ENCODE data around the gene BTBD9.
"Not testable (repeated sequence)": the region's sequence is repeated elsewhere in the genome, so short reads cannot be mapped to it uniquely, and the experiment has no call there.

The BTBD9 gene

DNA sequence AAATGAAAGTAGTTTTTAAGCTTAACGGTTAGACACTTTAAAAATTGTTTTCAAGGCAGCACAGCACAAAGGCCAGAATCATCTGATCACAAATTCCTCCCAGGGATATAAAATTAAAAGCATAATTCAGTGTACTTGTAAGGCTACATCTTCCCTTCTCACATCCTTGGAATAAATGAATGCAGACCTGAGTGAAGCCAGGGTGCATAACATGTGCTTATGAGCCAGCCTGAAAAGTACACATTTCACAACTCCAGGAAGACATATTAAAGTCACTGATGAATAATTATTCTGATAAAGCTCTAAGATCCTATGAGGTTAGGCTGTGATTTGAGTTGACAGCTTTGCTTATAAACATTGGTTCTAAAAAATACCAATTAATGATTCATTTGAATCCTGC lies 163.6 kb downstream of the BTBD9 start:
- DNase-seq: no peak

DNA sequence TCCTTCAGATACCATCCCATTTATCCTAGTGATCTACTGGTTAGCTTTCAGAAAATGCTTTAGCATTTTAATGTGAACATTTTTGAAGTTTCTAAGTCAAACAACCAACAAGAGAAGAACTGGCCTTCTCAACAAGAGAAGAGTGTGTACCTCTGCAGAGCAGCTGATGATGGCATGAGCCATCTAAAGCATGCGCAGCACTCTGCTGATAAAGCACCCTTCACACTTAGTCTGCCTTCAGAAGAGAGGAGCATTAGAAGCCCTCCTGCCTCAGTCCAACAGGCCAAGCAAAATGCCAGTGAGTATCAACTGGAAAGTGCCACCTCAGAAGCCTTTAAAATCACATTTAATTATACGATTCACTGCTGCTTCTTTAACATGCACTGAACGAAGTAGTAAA lies 169.2 kb downstream of the BTBD9 start:
- DNase-seq: no peak

DNA sequence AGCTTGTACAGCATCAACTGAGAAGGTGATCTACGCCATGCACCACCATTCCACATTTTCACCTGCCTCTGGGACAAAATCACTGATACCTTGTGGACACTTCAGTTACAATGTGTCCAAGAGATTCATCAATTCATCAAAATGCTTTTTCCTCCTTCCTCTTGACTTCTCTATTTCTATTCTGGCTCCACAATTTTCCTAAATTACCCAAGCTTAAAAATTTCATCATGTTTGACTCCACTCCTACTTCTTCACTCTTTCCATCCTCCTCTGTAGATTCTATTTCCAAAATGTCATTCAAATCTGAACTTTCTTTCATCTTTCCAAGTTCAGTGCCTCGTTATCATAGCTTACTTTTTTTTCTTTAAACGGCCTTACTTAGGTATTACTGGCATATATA lies 172.2 kb downstream of the BTBD9 start:
- no peak for DNase-seq

DNA sequence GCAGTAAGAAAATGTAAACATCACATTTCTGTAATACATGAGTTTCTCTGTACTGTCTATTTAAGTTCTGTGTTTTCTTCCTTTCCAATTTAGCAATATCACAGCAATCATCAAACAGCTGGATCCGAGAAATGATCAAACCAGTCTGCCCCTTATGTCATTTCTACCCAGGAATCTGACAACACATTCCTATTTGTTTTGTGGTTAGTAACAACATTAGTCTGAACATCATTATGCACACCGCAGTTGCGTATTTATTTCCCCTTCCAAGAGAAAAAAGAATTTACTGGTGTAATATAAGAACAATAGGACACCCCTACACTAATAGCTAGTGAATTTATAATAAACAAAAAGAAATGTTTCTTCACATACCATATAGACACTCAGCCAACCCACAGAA lies 179.5 kb downstream of the BTBD9 start:
- no peak for DNase-seq

DNA sequence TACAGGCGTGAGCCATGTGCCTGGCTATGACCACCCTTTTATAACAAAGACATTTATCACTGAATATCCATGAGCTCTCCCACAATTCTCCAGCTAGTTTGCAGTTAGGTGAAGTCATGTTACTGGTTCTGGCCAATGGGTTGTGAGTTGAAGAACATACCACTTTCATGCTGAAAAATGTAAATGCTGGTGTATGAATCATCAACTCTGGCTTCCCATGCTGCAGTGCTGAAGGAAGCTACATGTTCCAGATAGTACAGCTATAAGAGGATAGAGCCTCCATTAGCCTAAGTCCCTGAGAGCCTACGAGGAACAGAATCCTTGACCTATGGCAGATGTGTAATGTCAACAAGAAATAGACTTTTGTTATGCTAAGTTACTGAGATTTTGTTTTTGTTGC lies 180.4 kb downstream of the BTBD9 start:
- no peak for DNase-seq

DNA sequence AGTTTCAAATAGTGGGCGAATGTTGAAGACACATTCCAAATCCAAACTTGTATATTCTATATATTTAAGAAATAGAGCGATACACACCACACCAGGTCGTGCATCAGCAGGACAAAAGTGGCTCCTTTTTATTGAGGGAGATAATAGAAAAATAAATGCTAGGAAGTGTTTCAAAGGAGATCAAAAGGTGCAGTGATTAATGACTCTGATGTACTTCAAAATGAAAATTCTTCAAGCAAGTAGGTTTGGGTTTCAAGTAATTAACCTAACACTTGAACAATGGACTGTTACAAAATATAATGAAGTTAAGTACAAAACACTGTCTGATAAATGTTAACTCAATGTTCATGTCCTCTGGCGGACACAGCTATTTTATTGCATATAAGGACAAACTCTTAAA lies 185.9 kb downstream of the BTBD9 start:
- no peak for DNase-seq

DNA sequence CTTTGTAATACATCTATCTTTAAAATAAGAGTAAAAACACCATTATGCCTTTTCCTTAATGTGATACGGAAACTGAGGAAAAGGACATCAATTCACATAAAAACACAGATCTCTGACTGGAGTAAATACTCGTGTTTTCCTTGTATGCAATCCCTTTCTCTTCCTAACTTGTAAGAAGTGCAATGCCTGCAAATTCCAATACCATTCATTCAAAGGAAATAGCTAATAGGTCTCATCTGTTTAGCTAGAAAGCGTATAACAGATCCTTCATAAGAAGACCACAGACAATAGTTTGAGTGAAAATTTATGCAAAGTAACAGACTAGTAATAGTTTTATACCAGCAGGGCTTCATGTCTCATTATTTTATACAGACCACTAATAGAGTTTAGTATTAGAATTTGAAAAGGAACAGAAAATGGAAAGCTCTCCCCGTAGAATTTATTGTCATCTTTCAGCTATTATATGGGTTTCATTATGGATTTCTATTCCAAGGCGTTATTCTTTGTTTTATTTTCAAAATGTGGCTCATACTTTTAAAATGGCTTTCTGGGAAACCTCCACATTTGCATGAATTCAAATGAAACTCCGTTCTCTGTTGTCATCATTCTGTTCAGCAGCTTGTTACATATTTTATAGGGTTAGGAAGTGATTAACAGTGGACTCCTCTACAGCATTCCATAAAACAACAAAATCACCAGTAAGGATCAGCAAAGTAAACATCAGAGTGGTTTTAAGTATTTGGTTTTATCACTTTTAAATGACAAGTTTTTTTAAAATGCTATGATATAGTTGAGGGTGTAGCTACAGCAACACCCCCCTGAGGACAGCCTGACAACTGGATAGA lies 186.7 kb downstream of the BTBD9 start:
- DNase-seq: no peak

DNA sequence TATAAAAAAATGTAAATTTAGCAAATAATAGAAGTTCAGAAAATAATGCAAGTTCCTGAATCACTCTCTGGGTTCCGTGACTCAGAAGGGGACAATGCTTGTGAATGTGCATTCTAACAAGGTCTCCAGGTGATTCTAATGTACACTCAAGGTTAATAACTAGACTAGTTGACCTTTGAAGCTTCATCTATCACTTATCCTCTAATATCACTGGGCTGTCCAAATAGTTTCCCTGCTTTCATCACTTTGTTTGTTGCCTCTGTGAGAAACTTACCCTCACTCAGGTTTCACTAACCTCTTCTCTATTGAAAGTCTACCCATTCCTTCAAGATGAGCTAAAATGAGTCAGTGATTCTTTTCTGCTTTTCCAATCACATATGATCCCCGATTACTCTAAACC lies 189.0 kb downstream of the BTBD9 start:
- no peak for DNase-seq

DNA sequence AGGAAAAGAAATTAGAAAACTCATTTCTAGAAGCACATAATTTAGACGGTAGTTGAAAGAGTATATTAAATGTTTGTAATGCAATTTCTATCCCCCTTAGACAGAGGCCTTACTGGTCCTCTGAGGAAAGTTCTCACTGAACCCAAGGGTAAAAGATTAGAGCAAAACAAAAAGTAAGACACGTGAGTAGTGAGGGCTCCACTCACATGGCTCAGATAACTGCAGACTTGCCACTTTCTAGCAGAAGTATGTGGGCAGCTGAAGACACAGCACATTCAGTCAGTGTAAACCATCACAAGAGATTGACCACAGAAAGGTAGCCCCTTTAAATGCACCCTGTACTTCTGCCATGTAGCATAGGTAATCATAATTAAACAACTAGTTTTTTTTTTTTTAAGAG lies 193.8 kb downstream of the BTBD9 start:
- no peak for DNase-seq

DNA sequence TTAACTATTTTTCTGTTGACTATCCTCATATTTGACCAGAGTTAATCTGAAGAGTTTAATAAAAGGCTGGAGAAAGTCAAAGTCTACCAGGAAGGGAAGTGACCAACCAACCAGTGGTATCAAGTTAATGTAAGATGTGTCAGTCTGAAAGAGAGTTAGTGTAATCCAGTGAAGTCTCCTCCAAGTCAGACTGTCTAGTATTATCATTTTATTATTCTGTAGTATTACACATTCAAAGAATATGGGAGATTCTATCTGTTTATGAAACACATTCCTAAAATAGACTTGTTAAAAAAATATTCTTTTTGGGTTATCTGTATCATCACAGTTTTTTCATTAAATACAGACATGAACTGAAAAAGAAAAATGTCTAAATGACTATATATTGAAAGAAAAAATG lies 194.4 kb downstream of the BTBD9 start:
- no peak for DNase-seq

DNA sequence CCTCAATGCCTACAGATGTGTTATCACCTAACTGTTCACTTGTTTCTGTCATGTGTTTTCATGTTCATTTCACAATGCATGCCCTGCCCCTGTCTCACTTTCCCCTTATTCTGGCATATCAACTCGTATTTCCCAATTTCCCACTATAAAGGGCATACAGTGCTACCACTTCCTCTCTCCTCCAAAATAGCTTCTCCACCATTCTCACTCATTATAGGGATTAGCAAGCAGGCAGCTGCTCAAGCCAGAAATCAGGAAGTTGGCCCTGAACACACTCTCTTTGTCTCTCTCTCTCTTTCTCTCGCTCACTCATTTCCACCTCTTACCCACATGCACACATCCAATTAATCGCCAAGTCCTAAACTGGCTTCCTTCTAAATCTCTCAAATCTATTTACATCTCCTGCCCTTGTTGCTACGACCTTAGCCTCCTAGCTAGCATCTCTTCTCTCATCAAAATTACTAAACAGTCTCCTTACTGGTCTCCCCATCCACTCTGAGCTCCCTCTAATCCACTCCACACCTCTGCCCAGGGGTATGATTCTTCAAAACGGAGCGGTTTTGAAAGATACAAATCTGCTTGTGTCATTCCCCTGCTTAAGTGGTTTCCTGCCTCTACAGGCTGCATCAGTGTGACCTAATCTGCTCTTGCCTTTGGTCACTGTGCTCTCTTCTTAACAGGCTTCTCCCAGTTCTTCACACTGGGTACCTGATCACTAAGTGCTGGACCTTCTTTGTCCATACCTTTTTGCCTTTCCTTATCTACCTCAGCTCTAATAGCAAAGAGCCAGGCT lies 196.2 kb downstream of the BTBD9 start:
- DNase-seq: no peak

DNA sequence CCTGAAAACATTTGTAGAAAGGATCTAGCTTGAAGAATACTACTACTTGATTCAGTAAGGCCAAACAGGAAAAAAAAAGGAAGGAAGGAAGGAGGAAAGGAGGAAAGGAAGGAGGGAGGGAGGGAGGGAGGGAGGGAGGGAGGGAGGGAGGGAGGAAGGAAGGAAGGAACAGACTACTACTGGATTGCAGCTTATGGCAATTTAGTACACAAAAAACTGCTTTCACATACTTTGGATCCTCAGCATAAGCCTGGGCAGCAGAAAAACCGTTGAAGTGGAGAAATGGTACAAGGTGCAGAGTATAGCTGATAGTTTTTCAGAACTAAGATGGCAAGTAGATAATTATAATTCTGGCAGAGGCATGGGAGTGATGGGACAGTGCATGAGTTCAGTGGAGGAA lies 201.6 kb downstream of the BTBD9 start:
- DNase-seq: no peak

DNA sequence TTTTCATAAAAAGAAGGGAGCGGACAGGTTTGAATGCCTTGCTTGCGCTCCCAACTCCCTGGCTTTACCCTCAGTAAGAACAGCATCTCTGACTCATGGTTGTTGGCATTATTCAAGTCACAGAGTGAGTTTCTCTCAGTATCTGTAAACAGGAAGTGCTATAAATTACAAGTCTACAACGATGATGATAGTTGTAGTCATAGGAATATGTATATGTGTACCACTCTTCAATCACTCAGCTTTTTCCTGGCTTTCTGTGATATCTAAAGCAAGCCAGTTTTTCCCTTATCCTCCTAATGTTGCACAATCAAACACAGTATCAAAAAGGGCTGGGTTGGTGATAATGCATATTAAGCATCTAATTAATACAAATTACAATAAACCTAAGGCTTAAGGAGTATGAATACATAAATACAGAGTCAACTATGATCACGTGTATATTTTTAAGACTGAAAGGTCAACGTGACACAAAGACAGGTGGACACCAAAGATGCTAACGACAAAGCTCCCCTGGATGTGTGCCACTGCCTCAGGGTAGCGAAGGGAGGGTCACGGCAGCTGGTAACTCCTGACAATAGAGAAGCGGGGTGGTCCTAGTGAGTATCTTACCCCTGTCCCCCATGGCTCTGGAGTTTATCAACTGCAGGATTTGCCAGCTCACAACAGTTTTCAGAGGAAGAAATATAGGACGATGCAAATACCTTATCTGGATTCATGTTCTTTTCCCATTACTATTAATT lies 202.8 kb downstream of the BTBD9 start:
- DNase-seq: no peak

DNA sequence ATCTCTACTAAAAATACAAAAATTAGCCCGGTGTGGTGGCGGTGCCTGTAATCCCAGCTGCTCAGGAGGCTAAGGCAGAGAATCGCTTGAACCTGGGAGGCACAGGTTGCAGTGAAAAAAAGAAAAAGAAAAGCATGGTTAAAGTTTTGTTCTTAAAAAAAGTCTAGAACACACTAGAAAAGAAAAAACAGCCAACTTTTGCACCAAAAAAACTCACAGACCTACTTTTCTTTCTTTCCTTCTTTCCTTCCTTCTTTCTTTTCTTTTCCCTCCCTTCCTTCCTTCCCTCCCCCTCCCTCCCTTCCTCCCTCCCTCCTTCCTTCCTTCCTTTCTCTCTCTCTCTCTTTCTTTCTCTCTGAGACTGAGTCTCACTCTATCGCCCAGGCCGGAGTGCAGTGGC lies 204.4 kb downstream of the BTBD9 start:
- no peak for DNase-seq

DNA sequence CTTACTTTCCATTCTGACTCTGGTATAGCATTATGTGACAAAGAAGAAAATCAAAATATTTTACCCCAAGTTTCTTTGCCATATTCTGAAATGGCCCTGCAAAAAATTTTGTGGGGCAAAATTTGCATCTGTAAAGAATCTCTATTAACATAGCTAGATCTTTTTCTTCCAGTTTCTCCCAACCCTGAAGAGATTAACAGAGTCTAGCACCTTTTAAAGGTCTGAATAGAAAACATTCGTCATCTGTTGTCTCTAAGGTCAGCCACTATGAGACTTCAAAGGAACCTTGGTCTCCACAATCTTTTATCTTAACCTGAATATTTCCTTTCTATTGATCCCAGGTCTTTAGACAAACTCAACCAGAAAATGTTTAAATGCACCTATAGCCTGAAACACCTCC lies 205.7 kb downstream of the BTBD9 start:
- no peak for DNase-seq

DNA sequence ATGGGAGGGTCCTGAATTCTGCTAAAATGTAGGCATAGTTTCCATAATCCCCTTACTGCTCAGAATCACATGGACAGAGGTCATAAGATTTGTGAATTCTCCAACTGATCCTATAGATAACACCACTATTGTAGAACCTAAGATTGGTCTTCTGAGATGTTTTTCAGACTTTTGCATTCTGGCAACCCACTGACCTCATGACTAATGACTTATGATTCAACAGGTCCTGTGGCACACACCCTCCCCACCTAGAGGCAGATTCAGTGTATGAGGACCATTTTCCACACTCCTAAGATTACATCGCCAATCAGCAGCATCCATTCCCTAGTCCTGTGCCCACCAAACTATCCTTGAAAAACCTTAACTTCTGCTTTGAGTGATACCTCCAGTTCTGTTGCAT lies 207.2 kb downstream of the BTBD9 start:
- DNase-seq: no peak

DNA sequence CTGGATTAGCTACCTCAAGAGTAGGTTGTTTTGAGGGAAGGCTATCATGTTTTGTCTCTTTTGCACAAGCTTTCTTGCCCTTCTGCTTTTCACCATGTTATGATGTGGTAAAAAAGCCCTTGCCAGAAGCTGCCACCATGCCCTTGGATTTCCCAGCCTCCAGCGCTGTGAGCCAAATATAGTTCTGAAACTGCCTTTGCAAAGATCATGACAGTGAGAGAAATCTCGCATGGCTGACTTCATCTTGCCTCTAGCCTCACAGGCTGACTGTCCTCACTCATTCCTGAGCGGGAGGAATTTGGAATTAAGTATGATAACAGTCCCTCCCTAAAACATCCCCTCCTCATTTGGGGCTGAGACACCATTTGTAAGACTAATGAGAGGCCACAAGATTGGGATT lies 207.7 kb downstream of the BTBD9 start:
- DNase-seq: no peak

DNA sequence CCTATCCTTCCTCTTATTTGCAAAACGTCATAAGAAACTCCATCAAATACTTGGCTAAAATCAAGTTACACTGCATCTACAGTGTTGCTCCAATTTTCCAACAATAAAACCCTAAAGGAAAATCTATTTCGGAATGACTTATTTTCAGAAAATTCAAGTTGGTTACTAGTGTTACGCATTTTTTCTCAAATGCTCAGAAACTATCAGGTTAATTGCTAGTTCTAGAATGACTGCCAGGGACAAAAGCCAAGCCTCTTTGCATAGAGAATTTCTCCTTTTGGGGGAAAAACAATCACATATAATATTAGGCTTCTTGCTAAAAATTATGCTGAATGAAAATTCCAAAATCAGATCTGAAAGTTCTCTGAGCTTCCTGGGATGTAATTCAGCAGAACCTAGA lies 210.2 kb downstream of the BTBD9 start:
- DNase-seq: no peak

DNA sequence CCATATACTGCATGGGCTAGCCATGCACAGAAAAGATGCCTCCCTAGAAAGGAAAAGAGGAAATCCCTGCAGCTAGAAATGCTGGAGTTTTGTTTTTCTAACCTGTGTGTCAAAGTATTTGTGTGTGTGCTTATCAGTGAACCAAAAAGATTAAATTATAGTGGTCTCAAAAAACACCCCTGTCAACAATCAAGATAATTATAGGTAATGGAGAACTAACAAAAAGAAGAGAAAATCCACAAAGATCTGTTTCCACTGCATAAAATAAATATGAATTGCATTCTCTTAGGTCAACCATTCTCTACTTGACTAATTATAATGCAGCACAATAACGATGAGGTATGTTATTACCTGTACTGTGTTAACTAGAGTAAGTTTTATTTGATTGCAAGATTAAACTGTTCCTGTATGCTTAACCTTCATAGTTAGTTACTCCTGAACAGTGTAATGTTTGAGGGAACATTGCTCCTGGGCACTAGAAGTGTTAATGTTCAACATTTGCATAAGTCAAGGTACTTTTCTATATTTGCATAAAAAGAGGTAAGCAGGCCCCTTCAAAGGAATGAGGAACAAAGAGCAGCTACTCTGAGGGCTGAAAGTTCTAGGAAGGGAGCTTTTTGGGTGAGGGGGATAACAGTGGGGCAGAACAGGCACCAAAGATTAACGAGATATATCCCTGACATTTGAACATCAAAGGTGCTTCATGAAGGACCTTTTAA lies 212.1 kb downstream of the BTBD9 start:
- no peak for DNase-seq

DNA sequence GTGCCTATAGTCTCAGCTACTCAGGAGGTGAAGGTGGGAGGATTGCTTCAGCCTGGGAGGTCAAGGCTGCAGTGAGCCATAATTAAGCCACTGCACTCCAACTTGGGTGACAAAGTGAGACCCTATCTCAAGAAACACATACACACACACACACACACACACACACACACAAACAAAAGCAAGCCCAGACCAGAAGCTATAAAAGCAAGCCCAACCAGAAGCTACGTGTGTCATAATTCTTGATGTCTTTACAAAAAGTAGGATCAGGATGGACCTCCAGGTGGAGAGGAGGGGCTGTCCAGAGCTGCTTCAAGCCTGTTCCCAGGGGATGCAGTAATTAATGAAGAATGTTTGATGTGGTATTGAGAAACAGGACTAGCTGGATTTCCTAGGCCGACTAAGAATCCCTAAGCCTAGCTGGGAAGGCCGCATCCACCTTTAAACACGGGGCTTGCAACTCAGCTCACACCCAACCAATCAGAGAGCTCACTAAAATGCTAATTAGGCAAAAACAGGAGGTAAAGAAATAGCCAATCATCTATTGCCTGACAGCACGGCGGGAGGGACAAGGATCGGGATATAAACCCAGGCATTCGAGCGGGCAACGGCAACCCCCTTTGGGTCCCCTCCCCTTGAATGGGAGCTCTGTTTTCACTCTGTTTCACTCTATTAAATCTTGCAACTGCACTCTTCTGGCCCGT lies 213.8 kb downstream of the BTBD9 start:
- not testable (repeated sequence) for DNase-seq

DNA sequence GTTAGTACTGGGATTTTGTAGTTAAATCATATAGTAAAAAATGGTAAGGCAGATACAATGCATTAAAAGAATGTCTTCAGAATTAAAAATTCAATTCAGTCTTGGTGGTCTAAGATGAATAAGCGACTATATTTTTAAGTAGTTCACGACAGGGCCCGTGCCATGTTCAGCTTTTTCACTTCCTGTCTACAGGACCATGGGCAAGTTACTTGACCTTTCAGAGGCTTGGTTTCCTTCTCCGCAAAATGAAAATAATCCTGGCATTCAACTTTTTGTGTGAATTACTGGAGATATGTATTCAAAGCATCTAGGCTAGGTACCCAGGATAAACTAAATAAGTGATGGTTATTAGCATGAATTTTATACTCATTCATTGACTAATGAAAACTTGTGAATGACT lies 216.0 kb downstream of the BTBD9 start:
- no peak for DNase-seq

DNA sequence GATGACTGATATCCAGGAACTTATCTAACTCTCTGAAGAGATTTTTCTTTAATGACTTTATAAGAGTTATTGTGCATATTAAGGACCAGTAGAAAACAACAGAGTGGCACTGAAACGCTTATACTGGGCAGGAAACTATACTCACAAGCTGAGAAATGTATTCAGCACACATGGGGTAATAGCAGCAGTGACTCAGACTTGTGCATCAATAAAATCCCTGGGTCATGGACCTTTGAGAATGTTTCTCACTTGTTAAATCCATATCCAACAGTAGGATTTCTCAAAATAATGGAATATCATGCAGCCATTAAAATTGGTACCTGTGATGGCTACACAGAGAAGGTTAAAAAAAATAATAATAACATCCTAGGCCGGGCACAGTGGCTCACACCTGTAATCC lies 219.5 kb downstream of the BTBD9 start:
- no peak for DNase-seq
